ENCODE data around the gene ANXA4.

DNA sequence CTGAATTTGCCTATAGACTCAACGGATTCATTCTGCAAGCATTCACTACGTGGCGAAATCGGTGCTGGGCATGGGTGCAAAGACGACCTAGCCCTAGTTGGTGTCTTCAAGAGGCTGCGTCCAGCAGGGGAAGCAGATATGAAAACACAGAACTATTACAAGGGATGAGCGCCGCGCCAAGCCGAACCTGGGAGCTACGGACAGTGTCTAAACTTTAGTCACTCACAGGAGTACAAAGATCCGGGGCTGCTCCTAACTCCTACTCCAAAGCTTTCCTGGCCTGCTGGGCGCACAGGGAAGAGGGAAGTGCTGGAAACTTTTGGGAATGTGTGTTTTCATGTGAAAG lies 732 bp upstream of the ANXA4 start:
- TF ChIP-seq, protein P1, sequence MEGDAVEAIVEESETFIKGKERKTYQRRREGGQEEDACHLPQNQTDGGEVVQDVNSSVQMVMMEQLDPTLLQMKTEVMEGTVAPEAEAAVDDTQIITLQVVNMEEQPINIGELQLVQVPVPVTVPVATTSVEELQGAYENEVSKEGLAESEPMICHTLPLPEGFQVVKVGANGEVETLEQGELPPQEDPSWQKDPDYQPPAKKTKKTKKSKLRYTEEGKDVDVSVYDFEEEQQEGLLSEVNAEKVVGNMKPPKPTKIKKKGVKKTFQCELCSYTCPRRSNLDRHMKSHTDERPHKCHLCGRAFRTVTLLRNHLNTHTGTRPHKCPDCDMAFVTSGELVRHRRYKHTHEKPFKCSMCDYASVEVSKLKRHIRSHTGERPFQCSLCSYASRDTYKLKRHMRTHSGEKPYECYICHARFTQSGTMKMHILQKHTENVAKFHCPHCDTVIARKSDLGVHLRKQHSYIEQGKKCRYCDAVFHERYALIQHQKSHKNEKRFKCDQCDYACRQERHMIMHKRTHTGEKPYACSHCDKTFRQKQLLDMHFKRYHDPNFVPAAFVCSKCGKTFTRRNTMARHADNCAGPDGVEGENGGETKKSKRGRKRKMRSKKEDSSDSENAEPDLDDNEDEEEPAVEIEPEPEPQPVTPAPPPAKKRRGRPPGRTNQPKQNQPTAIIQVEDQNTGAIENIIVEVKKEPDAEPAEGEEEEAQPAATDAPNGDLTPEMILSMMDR (IDR thresholded peaks at IDR 0.05; ENCODE audit: low read length), result no peak
- TF ChIP-seq EZH2 (IDR thresholded peaks at IDR 0.05; ENCODE audit: borderline replicate concordance, low read length), result no peak

Measured in OCI-LY1 (cell line).